Measurements from ENCODE around the gene TEX52.

DNA sequence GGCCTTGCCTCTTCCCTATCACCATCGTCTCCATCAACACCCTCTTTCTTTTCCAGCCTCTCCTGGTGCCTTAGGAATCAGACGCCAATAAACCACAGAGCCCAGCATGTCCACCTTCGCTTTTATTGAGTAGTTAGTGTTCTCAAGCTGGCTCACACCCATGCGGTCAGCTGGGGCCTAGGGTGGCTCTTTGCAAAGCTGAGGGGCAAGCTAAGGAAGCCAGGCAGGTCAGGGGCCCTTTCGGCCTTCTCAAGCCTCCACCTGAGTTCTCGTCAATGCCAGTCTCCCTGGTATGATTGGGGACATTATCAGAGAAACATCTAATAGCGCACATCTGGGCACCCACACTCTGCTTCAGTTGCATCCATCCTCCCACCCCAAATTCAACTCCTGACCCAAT, 737 bp upstream of the TEX52 start:
- TF ChIP-seq, protein P1, sequence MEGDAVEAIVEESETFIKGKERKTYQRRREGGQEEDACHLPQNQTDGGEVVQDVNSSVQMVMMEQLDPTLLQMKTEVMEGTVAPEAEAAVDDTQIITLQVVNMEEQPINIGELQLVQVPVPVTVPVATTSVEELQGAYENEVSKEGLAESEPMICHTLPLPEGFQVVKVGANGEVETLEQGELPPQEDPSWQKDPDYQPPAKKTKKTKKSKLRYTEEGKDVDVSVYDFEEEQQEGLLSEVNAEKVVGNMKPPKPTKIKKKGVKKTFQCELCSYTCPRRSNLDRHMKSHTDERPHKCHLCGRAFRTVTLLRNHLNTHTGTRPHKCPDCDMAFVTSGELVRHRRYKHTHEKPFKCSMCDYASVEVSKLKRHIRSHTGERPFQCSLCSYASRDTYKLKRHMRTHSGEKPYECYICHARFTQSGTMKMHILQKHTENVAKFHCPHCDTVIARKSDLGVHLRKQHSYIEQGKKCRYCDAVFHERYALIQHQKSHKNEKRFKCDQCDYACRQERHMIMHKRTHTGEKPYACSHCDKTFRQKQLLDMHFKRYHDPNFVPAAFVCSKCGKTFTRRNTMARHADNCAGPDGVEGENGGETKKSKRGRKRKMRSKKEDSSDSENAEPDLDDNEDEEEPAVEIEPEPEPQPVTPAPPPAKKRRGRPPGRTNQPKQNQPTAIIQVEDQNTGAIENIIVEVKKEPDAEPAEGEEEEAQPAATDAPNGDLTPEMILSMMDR (IDR thresholded peaks at IDR 0.05): no peak
- TF ChIP-seq POLR2A (IDR thresholded peaks at IDR 0.05) (no peak), EP300 (IDR thresholded peaks at IDR 0.05) (no peak)

Measured in tibial nerve (tissue), 4 donors.